Thyroid gland (tissue), 4 donors: ENCODE results near the gene CCSAP. TPM values are rescaled to one million over a fixed set of nuclear protein-coding genes. Genes with fewer than 3 reads are reported as not detected.

Source experiments
- DNase-seq, 2 donors: peaks; one replicate each; pipeline ENCODE4 v3.0.0-alpha.2; 2019
- H3K27ac ChIP-seq, 3 donors: fragments of 200-600 bp; sonication (generic); 1 replicate in 2 of 3; 2 replicates in 1 of 3; pipeline ENCODE4 v1.5.1; 2016 to 2019; ENCODE audit warnings: mild to moderate bottlenecking in 1 of 3, moderate library complexity in 1 of 3
- H3K27me3 ChIP-seq: fragments of 200-600 bp; sonication (generic); one replicate; pipeline ENCODE4 v1.5.1; 2019
- H3K36me3 ChIP-seq, 2 donors: fragments of 200-600 bp; sonication (generic); one replicate each; pipeline ENCODE4 v1.5.1; 2016 to 2019
- H3K4me1 ChIP-seq, 2 donors: fragments of 200-600 bp; sonication (generic); one replicate each; pipeline ENCODE4 v1.5.1; 2017 to 2019
- H3K4me3 ChIP-seq, 3 donors: fragments of 200-600 bp; sonication (generic); replicated peaks in 1 of 3; 1 replicate in 2 of 3; 2 replicates in 1 of 3; pipeline ENCODE4 v1.5.1; 2016; ENCODE audit warnings: mild to moderate bottlenecking in 1 of 3
- H3K9me3 ChIP-seq: fragments of 200-600 bp; sonication (generic); one replicate; pipeline ENCODE4 v1.5.1; 2017
- CTCF ChIP-seq, 6 experiments: fragments of 200-600 bp in 3 of 6; fragments of 450-650 bp in 3 of 6; sonication (generic) in 3 of 6; IDR thresholded peaks; one replicate each; pipeline ENCODE4 v1.5.1; 2016 to 2019; ENCODE audit warnings: antibody characterized with exemption in 6 of 6, mild to moderate bottlenecking in 2 of 6, inconsistent platforms in 1 of 6, moderate library complexity in 1 of 6
- POLR2A ChIP-seq, 2 donors: fragments of 450-650 bp; IDR thresholded peaks; one replicate each; pipeline ENCODE4 v1.6.1; 2017; ENCODE audit warnings: antibody characterized with exemption in 2 of 2, mild to moderate bottlenecking in 2 of 2, moderate library complexity in 1 of 2
- WGBS, 2 donors: methylation state at CpG; one replicate each; pipeline ENCODE4 v1.1.5; 2017; 5-methylcytosine and 5-hydroxymethylcytosine counted together
- intact Hi-C: fragments of 100-400 bp; cut with DNase I; formaldehyde crosslinking; loops from one replicate; pipeline ENCODE4 v1.15.1; 2023
- total RNA-seq, 4 donors: library from RNA; depleted of rRNA; stranded (reverse); fragments of >200 nt; gene quantifications; one replicate each; pipeline ENCODE4 v1.2.3, GENCODE V29; 2016

CCSAP gene
- total RNA-seq, 4 donors from 2014 or later = 2.1 to 3.6 (median 2.9) TPM

- Histone ChIP-seq H3K36me3 (no peaks in the 10 kb centered on the region), H3K27ac (no peak overlapping the region), H3K9me3 (no peaks in the 10 kb centered on the region), H3K4me3 (no peak overlapping the region), H3K4me1 (no peaks in the 10 kb centered on the region), H3K27me3 (no peaks in the 10 kb centered on the region)
- WGBS, 2 donors = 61 to 77% methylated on average over 2 of the region's 2 CpGs
- DNase-seq = no peak
- intact Hi-C loops = no loop called here
- TF ChIP-seq POLR2A (IDR thresholded peaks at IDR 0.05) (no peak), CTCF (IDR thresholded peaks at IDR 0.05) (no peak)
Measured at GRCh38 chr1:229368347-229368746, 25.5 kb upstream of the CCSAP start.

GRCh38 chr1:229365569-229365968, 22.7 kb upstream of the CCSAP start:
- DNase-seq = no peak
- 63 to 72% methylated on average over 2 of the region's 2 CpGs for WGBS, 2 donors
- Histone ChIP-seq H3K9me3 (no peaks in the 10 kb centered on the region), H3K36me3 (no peaks in the 10 kb centered on the region), H3K4me3 (no peak overlapping the region), H3K27me3 (peaks cover 2% of the 10 kb centered on the region), H3K27ac (no peak overlapping the region), H3K4me1 (no peaks in the 10 kb centered on the region)
- intact Hi-C loops = no loop called here
- TF ChIP-seq POLR2A (IDR thresholded peaks at IDR 0.05) (no peak), CTCF (IDR thresholded peaks at IDR 0.05) (no peak)

GRCh38 chr1:229364207-229365065, 21.6 kb upstream of the CCSAP start:
- no peak for TF ChIP-seq CTCF (IDR thresholded peaks at IDR 0.05)
- TF ChIP-seq POLR2A (IDR thresholded peaks at IDR 0.05) = no peak
- intact Hi-C loops = loop anchor here (5.0 kb wide), 1 partner anchor 52 kb away; no protein-coding TSS in a partner anchor
- no peak for DNase-seq
- WGBS, 2 donors = 69 to 77% methylated on average over 10 to 12 of the region's 12 CpGs
- H3K36me3 ChIP-seq = no peaks in the 10 kb centered on the region
- no peak overlapping the region for H3K4me3 ChIP-seq
- H3K27ac ChIP-seq = no peak overlapping the region
- peaks cover 2% of the 10 kb centered on the region for H3K27me3 ChIP-seq
- H3K9me3 ChIP-seq = no peaks in the 10 kb centered on the region
- no peaks in the 10 kb centered on the region for H3K4me1 ChIP-seq

GRCh38 chr1:229363723-229364122, 20.9 kb upstream of the CCSAP start:
- intact Hi-C loops = loop anchor here (5.0 kb wide), 1 partner anchor 51 kb away; no protein-coding TSS in a partner anchor
- H3K4me1 ChIP-seq = no peaks in the 10 kb centered on the region
- WGBS, 2 donors = 69% methylated on average over 6 of the region's 6 CpGs
- no peak overlapping the region for H3K4me3 ChIP-seq
- no peak for DNase-seq
- no peak overlapping the region for H3K27ac ChIP-seq
- H3K36me3 ChIP-seq = no peaks in the 10 kb centered on the region
- TF ChIP-seq POLR2A (IDR thresholded peaks at IDR 0.05) (no peak), CTCF (IDR thresholded peaks at IDR 0.05) (no peak)
- H3K27me3 ChIP-seq = peaks cover 2% of the 10 kb centered on the region
- H3K9me3 ChIP-seq = no peaks in the 10 kb centered on the region

- intact Hi-C loops = loop anchor here (5.0 kb wide), 1 partner anchor 48 kb away; no protein-coding TSS in a partner anchor
Measured at GRCh38 chr1:229360420-229360819, 17.6 kb upstream of the CCSAP start.

More at GRCh38 chr1:229360420-229360819, 17.6 kb upstream of the CCSAP start:
- Histone ChIP-seq H3K4me3 (no peak overlapping the region), H3K36me3 (no peaks in the 10 kb centered on the region), H3K27ac (no peak overlapping the region), H3K4me1 (no peaks in the 10 kb centered on the region), H3K9me3 (no peaks in the 10 kb centered on the region), H3K27me3 (peaks cover 2% of the 10 kb centered on the region)
- 67 to 74% methylated on average over 4 of the region's 4 CpGs for WGBS, 2 donors
- TF ChIP-seq POLR2A (IDR thresholded peaks at IDR 0.05) (no peak), CTCF (IDR thresholded peaks at IDR 0.05) (no peak)
- DNase-seq = no peak
